H9 (cell line): Measurements from ENCODE around the gene SLC48A1. TPM values are rescaled to one million over a fixed set of nuclear protein-coding genes. Genes with fewer than 3 reads are reported as not detected.

Experiments
- DNase-seq: peaks from one replicate; pipeline ENCODE4 v3.0.0-alpha.2; 2017
- H2AFZ ChIP-seq: one replicate; pipeline ENCODE4 v1.6.1; 2013; ENCODE audit warnings: mild to moderate bottlenecking, low read length, control low read depth, moderate library complexity
- H2AK5ac ChIP-seq: 2 replicates; pipeline ENCODE4 v1.6.1; 2013; ENCODE audit warnings: low read length, control low read depth, mixed read lengths; ENCODE audit not compliant: insufficient read length
- H2BK120ac ChIP-seq: one replicate; pipeline ENCODE4 v1.6.1; 2013; ENCODE audit warnings: low read depth, mild to moderate bottlenecking, low read length, control low read depth, inconsistent platforms; ENCODE audit not compliant: poor library complexity, severe bottlenecking
- H2BK12ac ChIP-seq: 2 replicates; pipeline ENCODE4 v1.6.1; 2013; ENCODE audit warnings: low read length, control low read depth, mixed read lengths, low read depth; ENCODE audit not compliant: insufficient read length
- H2BK15ac ChIP-seq: 2 replicates; pipeline ENCODE4 v1.6.1; 2013; ENCODE audit warnings: low read depth, low read length, control low read depth
- H2BK20ac ChIP-seq: one replicate; pipeline ENCODE4 v1.6.1; 2013; ENCODE audit warnings: low read depth, mild to moderate bottlenecking, low read length, control low read depth, inconsistent platforms; ENCODE audit not compliant: poor library complexity, severe bottlenecking
- H2BK5ac ChIP-seq: 2 replicates; pipeline ENCODE4 v1.6.1; 2013; ENCODE audit warnings: low read length, control low read depth, mixed read lengths; ENCODE audit not compliant: insufficient read length
- H3K14ac ChIP-seq: 2 replicates; pipeline ENCODE4 v1.6.1; 2013; ENCODE audit warnings: low read length, control low read depth; ENCODE audit not compliant: insufficient read depth
- H3K18ac ChIP-seq: 2 replicates; pipeline ENCODE4 v1.6.1; 2013; ENCODE audit warnings: low read depth, mild to moderate bottlenecking, mixed read lengths, low read length, control low read depth; ENCODE audit not compliant: insufficient read length
- H3K23ac ChIP-seq: 2 replicates; pipeline ENCODE4 v1.6.1; 2013; ENCODE audit warnings: low read length, control low read depth, mixed read lengths, low read depth; ENCODE audit not compliant: insufficient read length
- H3K23me2 ChIP-seq: 2 replicates; pipeline ENCODE4 v1.6.1; 2013; ENCODE audit warnings: low read depth, mild to moderate bottlenecking, mixed read lengths, low read length, control low read depth; ENCODE audit not compliant: insufficient read length, poor library complexity, severe bottlenecking
- H3K27ac ChIP-seq: 2 replicates; pipeline ENCODE4 v1.5.1; 2013; ENCODE audit warnings: low read length, control low read depth, mixed read lengths, low read depth; ENCODE audit not compliant: insufficient read length
- H3K27me3 ChIP-seq: 2 replicates; pipeline ENCODE4 v1.6.1; 2013; ENCODE audit warnings: low read length, control low read depth, inconsistent platforms; ENCODE audit not compliant: insufficient read depth
- H3K4ac ChIP-seq: 2 replicates; pipeline ENCODE4 v1.6.1; 2013; ENCODE audit warnings: low read depth, mild to moderate bottlenecking, control low read depth, inconsistent platforms, low read length, moderate library complexity
- H3K4me1 ChIP-seq: 2 replicates; pipeline ENCODE4 v1.6.1; 2013; ENCODE audit warnings: low read length, control low read depth, inconsistent platforms; ENCODE audit not compliant: insufficient read depth
- H3K4me2 ChIP-seq: 2 replicates; pipeline ENCODE4 v1.6.1; 2013; ENCODE audit warnings: low read length, control low read depth, mixed read lengths; ENCODE audit not compliant: insufficient read length, insufficient read depth
- H3K56ac ChIP-seq: 2 replicates; pipeline ENCODE4 v1.6.1; 2013; ENCODE audit warnings: low read depth, mild to moderate bottlenecking, mixed read lengths, low read length, control low read depth; ENCODE audit not compliant: insufficient read length
- H3K79me1 ChIP-seq: 2 replicates; pipeline ENCODE4 v1.6.1; 2013; ENCODE audit warnings: low read depth, mild to moderate bottlenecking, moderate library complexity, low read length, control low read depth, inconsistent platforms; ENCODE audit not compliant: insufficient read depth, poor library complexity, severe bottlenecking
- H3K79me2 ChIP-seq: 2 replicates; pipeline ENCODE4 v1.6.1; 2013; ENCODE audit warnings: low read length, control low read depth, inconsistent platforms; ENCODE audit not compliant: insufficient read depth
- H3K9ac ChIP-seq: 2 replicates; pipeline ENCODE4 v1.6.1; 2013; ENCODE audit warnings: low read length, control low read depth, mixed read lengths; ENCODE audit not compliant: insufficient read length; ENCODE audit errors: extremely low read depth
- H3K9me3 ChIP-seq: one replicate; pipeline ENCODE4 v1.6.1; 2013; ENCODE audit warnings: low read depth, low read length, inconsistent platforms; ENCODE audit not compliant: control insufficient read depth
- H3T11ph ChIP-seq: one replicate; pipeline ENCODE4 v1.6.1; 2013; ENCODE audit warnings: mild to moderate bottlenecking, low read length, control low read depth, inconsistent platforms
- H4K20me1 ChIP-seq: one replicate; pipeline ENCODE4 v1.6.1; 2013; ENCODE audit not compliant: control insufficient read depth, insufficient read length, insufficient read depth
- H4K5ac ChIP-seq: 2 replicates; pipeline ENCODE4 v1.6.1; 2013; ENCODE audit warnings: low read depth, mild to moderate bottlenecking, mixed read lengths, low read length, control low read depth; ENCODE audit not compliant: insufficient read length
- H4K8ac ChIP-seq: replicated peaks from 2 replicates; pipeline ENCODE4 v1.6.1; 2013; ENCODE audit warnings: low read length, control low read depth, mixed read lengths, low read depth; ENCODE audit not compliant: insufficient read length
- H4K91ac ChIP-seq: 2 replicates; pipeline ENCODE4 v1.6.1; 2013; ENCODE audit warnings: low read depth, mild to moderate bottlenecking, moderate library complexity, mixed read lengths, low read length, control low read depth; ENCODE audit not compliant: insufficient read length
- H3K27ac Mint-ChIP-seq, 3 experiments: 2 replicates in 2 of 3; 3 replicates in 1 of 3; pipeline ENCODE4 v1.8.0; 2020 to 2021; ENCODE audit warnings: mixed read lengths in 3 of 3, mild to moderate bottlenecking in 1 of 3, moderate library complexity in 1 of 3
- H3K27me3 Mint-ChIP-seq: 2 replicates; pipeline ENCODE4 v1.8.0; 2021; ENCODE audit warnings: low read depth, mild to moderate bottlenecking, moderate library complexity, mixed read lengths
- H3K36me3 Mint-ChIP-seq, 3 experiments: 2 replicates in 2 of 3; 3 replicates in 1 of 3; pipeline ENCODE4 v1.8.0; 2020 to 2021; ENCODE audit warnings: low read depth in 3 of 3, mixed read lengths in 3 of 3; ENCODE audit not compliant: insufficient read depth in 1 of 3
- H3K4me1 Mint-ChIP-seq, 2 experiments: 2 replicates each; pipeline ENCODE4 v1.8.0; 2020; ENCODE audit warnings: mixed read lengths in 2 of 2
- H3K4me3 Mint-ChIP-seq, 2 experiments: 2 replicates in 1 of 2; 3 replicates in 1 of 2; pipeline ENCODE4 v1.8.0; 2020 to 2021; ENCODE audit warnings: mild to moderate bottlenecking in 2 of 2, mixed read lengths in 2 of 2, moderate library complexity in 1 of 2
- H3K9me3 Mint-ChIP-seq, 2 experiments: 2 replicates in 1 of 2; 3 replicates in 1 of 2; pipeline ENCODE4 v1.8.0; 2020; ENCODE audit warnings: mild to moderate bottlenecking in 2 of 2, mixed read lengths in 2 of 2, moderate library complexity in 1 of 2
- CTCF ChIP-seq: fragments of 200-600 bp; sonication (generic); conservative IDR thresholded peaks from 3 replicates; pipeline ENCODE4 v1.8.0; 2021; ENCODE audit warnings: antibody characterized with exemption, mild to moderate bottlenecking
- WGBS: extraction: QIAGEN DNeasy Blood & Tissue Kit; methylation state at CpG from one replicate; pipeline ENCODE4 v1.1.7; 2013; ENCODE audit warnings: missing lambda C conversion rate, low lambda C conversion rate, mixed read lengths; ENCODE audit not compliant: insufficient read length; ENCODE audit errors: extremely low coverage; 5-methylcytosine and 5-hydroxymethylcytosine counted together
- total RNA-seq: library from RNA; stranded (reverse); gene quantifications from 2 replicates; pipeline ENCODE4 v1.2.1, GENCODE V29; 2021

Gene SLC48A1
- total RNA-seq, 1 experiment from 2014 or later = 10.6 TPM

GRCh38 chr12:47793015-47793681 is 20.1 kb downstream of the SLC48A1 start:
- H3K4me3 Mint-ChIP-seq = no peak overlapping the region
- no peak overlapping the region for H3K14ac ChIP-seq
- no peak overlapping the region for H3K4me2 ChIP-seq
- no peak overlapping the region for H2AFZ ChIP-seq
- H3K4me1 ChIP-seq = no peaks in the 10 kb centered on the region
- no peak overlapping the region for H3T11ph ChIP-seq
- H4K5ac ChIP-seq = no peak overlapping the region
- peaks cover 0 to 10% of the 10 kb centered on the region in 2 experiments; a peak in 2 of 4 replicates for H3K4me1 Mint-ChIP-seq
- no CpG with 5 or more reads among the region's 15 CpGs for WGBS
- no peak overlapping the region for H2BK15ac ChIP-seq
- H3K79me2 ChIP-seq = no peaks in the 10 kb centered on the region
- H2BK12ac ChIP-seq = no peak overlapping the region
- no peak overlapping the region for H3K9ac ChIP-seq
- no peak overlapping the region for H3K23ac ChIP-seq
- no peaks in the 10 kb centered on the region for H3K27me3 ChIP-seq
- H3K18ac ChIP-seq = no peak overlapping the region
- H3K23me2 ChIP-seq = no peaks in the 10 kb centered on the region
- no peak overlapping the region for H2BK5ac ChIP-seq
- peaks cover 27 to 66% (median 65%) of the 10 kb centered on the region in 3 experiments; a peak in 6 of 7 replicates for H3K36me3 Mint-ChIP-seq
- no peaks in the 10 kb centered on the region; a peak in 1 of 5 replicates for H3K9me3 Mint-ChIP-seq
- H3K27ac ChIP-seq = no peak overlapping the region
- H3K27me3 Mint-ChIP-seq = no peaks in the 10 kb centered on the region
- DNase-seq = no peak
- no peak overlapping the region for H2BK20ac ChIP-seq
- H4K20me1 ChIP-seq = peaks cover 2% of the 10 kb centered on the region
- no peak overlapping the region for H3K56ac ChIP-seq
- H2AK5ac ChIP-seq = no peak overlapping the region
- no peak overlapping the region for H4K8ac ChIP-seq
- TF ChIP-seq CTCF = no peak
- no peak overlapping the region; a peak in 1 of 7 replicates for H3K27ac Mint-ChIP-seq
- no peaks in the 10 kb centered on the region for H3K79me1 ChIP-seq
- no peaks in the 10 kb centered on the region for H3K9me3 ChIP-seq
- no peak overlapping the region for H4K91ac ChIP-seq
- no peak overlapping the region for H2BK120ac ChIP-seq
- no peak overlapping the region for H3K4ac ChIP-seq
